HL-60 (cell line): ENCODE measurements around the gene STX4.
A peak's percentile ranks its signal among the peaks of the same experiment; 100 is the strongest.

Experiments
- GABPA ChIP-seq: IDR thresholded peaks from 2 replicates; pipeline ENCODE4 v1.6.1; 2012; ENCODE audit warnings: low read depth
- POLR2AphosphoS5 ChIP-seq: IDR thresholded peaks from 2 replicates; pipeline ENCODE4 v1.6.1; 2012; ENCODE audit warnings: low read depth
- TF ChIP-seq, protein P1 (sequence below): IDR thresholded peaks from one replicate; pipeline ENCODE4 v1.5.1; 2011; ENCODE audit warnings: low read length, control low read depth, inconsistent platforms; ENCODE audit not compliant: insufficient read depth
- TF ChIP-seq, protein P2 (sequence below): IDR thresholded peaks from 2 replicates; pipeline ENCODE4 v1.6.1; 2012; ENCODE audit warnings: low read depth; ENCODE audit not compliant: insufficient replicate concordance

DNA sequence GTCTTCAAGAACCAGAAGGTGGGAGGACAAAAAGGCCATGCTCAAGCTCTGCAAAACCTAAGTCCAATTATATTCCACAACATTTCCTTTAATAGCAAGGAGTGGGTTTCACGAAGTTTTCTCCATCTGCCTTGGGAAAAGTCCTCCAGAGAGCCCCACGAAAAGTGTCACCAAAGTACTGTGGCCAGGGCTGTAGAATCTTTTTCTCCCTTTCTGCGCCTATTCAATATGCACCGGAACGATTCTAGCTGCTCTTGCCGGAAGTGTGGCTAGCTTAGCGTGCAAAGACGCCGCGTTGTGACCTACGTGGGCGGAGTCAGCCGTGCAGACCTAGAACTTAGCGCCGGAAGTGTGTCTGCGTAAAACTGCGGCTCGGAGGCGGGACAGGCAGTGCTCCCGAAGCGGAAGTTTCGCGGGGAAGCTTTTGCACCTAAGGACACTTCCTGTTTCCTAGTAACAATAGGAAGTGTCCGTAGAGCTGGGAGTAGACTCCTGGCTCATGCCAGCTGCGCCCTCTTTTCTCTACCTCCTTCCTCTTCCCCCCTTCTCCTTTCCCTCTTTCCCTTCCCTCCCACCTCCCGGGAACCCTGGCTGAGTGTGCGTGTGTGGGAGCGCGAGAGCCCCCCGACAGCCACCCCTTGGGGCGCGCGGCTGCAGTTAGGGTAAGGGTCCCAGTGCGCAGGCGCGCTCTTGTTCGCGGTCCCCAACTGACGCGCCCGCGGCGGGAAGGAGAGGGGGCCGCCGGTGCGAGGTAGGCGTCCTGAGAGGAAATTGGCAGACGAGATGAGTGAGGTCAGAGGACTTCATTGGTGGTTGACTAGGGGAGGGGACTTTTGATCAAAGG lies 40.8 kb downstream of the STX4 start, which contains the start of the genes ZNF646 and ZNF668:
- TF ChIP-seq, protein P1, sequence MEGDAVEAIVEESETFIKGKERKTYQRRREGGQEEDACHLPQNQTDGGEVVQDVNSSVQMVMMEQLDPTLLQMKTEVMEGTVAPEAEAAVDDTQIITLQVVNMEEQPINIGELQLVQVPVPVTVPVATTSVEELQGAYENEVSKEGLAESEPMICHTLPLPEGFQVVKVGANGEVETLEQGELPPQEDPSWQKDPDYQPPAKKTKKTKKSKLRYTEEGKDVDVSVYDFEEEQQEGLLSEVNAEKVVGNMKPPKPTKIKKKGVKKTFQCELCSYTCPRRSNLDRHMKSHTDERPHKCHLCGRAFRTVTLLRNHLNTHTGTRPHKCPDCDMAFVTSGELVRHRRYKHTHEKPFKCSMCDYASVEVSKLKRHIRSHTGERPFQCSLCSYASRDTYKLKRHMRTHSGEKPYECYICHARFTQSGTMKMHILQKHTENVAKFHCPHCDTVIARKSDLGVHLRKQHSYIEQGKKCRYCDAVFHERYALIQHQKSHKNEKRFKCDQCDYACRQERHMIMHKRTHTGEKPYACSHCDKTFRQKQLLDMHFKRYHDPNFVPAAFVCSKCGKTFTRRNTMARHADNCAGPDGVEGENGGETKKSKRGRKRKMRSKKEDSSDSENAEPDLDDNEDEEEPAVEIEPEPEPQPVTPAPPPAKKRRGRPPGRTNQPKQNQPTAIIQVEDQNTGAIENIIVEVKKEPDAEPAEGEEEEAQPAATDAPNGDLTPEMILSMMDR: no peak
- TF ChIP-seq POLR2AphosphoS5: peak; percentile 97
- peak; percentile 100 for TF ChIP-seq GABPA
- TF ChIP-seq, protein P2, sequence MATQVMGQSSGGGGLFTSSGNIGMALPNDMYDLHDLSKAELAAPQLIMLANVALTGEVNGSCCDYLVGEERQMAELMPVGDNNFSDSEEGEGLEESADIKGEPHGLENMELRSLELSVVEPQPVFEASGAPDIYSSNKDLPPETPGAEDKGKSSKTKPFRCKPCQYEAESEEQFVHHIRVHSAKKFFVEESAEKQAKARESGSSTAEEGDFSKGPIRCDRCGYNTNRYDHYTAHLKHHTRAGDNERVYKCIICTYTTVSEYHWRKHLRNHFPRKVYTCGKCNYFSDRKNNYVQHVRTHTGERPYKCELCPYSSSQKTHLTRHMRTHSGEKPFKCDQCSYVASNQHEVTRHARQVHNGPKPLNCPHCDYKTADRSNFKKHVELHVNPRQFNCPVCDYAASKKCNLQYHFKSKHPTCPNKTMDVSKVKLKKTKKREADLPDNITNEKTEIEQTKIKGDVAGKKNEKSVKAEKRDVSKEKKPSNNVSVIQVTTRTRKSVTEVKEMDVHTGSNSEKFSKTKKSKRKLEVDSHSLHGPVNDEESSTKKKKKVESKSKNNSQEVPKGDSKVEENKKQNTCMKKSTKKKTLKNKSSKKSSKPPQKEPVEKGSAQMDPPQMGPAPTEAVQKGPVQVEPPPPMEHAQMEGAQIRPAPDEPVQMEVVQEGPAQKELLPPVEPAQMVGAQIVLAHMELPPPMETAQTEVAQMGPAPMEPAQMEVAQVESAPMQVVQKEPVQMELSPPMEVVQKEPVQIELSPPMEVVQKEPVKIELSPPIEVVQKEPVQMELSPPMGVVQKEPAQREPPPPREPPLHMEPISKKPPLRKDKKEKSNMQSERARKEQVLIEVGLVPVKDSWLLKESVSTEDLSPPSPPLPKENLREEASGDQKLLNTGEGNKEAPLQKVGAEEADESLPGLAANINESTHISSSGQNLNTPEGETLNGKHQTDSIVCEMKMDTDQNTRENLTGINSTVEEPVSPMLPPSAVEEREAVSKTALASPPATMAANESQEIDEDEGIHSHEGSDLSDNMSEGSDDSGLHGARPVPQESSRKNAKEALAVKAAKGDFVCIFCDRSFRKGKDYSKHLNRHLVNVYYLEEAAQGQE: peak; percentile 37
